WI38 (cell line): ENCODE measurements around the gene LRRC3B.

ENCODE experiments used
- H3K4me3 ChIP-seq: 2 replicates; pipeline ENCODE4 v1.5.1; 2011; ENCODE audit warnings: low read depth, mild to moderate bottlenecking, control low read depth, low read length
- CTCF ChIP-seq: IDR thresholded peaks from 2 replicates; pipeline ENCODE4 v1.5.1; 2012; ENCODE audit warnings: low read depth, mild to moderate bottlenecking, control low read depth, low read length

Gene LRRC3B

DNA sequence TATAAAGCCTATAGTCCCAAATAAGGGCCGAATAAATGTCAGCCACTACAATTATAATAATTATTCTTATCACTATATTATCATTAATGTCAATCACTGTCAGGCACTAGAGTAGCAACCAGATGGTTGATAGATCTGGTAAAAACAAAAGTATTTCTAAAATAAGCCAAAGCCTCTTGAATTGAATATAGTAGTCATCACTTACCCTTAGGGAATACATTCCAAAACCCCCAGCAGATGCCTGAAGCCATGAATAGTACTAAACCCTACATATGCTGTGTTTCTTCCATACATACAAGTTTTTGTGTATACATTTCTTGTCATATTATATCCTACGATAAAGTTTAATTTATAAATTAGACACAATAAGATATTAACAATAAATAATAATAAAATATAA lies 59.1 kb downstream of the LRRC3B start:
- no peak overlapping the region for H3K4me3 ChIP-seq
- TF ChIP-seq CTCF, result no peak

DNA sequence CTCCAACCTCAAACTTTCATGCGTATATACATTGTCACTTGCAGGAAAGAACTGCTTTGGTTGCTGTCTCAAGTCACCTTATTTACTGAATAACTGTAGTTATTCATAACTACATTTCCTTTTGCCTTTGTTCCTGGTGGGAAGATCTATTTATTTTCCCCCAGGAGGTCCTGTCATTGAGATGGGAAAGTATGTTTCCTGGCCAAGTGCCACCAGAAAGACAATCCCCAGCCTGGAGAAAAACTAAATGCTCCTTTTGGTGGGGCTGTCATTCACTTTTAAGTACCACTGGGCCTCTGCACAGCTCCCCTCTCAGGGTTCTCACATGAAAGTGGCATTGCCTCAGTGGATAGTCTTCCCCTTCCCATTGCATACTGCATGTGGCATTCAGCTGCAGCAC lies 59.8 kb downstream of the LRRC3B start:
- H3K4me3 ChIP-seq, result no peak overlapping the region
- TF ChIP-seq CTCF, result no peak

DNA sequence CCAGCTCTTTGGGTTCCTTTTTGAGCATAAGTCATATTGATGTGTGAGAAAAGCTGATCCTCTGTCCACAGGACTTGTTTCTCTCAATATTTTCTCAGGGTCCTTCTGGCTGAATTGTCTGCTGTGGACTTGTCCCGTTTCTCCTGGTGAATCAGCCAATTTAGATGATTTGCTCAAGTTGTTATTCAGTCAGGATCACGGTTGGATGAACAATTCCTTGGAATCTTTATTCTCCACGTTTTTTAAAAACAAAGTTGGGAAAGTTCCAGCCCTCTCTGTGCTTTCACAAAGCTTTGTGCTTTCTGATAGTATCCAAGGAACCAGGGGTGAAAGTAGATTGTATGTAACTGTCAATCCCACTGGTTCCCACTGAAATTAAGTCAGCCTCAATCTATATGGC lies 61.3 kb downstream of the LRRC3B start:
- no peak overlapping the region for H3K4me3 ChIP-seq
- no peak for TF ChIP-seq CTCF

DNA sequence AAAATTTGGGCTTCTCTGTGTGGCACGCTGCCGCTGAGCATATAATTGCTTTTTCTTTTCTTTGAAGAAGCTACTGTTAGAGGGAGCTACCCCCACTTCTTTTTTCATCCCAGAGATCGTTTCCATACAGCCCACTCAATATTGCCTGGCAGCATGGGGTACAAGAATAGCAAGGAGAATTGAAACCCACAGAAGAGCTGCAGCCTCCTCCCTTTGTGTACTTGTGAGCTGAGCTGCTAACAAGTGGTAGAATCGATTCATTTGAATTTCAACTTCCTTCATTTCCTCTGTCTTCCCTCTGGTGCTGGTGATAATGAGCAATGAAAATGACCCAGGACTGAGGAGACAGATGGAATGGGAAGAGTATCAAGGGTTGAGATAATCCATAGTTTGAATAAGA lies 64.9 kb downstream of the LRRC3B start:
- H3K4me3 ChIP-seq, result no peak overlapping the region
- no peak for TF ChIP-seq CTCF

DNA sequence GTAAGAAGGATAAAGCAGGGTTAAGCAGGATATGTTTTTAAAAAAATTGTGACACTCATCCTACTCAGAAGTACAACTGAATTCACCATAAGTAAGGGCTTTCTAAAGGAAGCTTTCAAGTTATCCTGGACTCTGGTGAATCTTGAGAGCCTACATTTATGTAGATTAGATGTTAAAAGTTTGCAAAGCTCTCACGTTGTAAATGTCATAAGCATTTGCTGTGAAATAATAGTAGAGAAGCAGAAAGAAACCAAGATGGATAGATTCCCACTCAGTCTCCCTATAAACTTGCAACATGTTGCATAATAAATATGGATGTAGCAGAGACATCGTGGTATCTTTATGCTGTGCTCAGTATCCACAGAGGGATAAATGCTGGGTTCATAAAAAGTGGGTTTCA lies 77.0 kb downstream of the LRRC3B start:
- TF ChIP-seq CTCF, result no peak
- no peak overlapping the region for H3K4me3 ChIP-seq

DNA sequence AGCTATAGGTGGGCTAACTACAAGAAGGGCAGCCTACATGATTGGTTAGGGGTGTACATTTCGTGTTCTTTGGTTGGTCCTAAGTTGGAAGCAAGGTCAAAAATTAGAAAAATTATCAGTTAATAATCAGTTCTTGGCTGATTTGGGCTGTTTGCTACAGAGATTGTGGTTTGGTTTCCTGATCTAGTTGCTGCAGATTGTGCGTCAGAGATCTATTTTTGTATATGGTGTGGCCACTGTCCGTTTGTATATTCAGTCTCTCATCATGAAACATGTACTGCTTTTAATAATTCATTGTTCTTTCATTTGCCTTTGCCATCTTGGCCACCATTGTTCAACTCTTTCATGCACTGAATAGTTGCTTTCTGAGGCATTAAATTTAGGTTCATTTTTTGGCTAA lies 80.9 kb downstream of the LRRC3B start:
- H3K4me3 ChIP-seq, result no peak overlapping the region
- TF ChIP-seq CTCF, result no peak

GRCh38 chr3:26704736-26705135 lies 82.2 kb downstream of the LRRC3B start:
- TF ChIP-seq CTCF, result no peak
- H3K4me3 ChIP-seq, result no peak overlapping the region
